T-helper 2 cell (primary cell): ENCODE results near the gene LRBA.
"Not testable (repeated sequence)": the region's sequence is repeated elsewhere in the genome, so short reads cannot be mapped to it uniquely, and the experiment has no call there.

Experiments used
- DNase-seq, 5 experiments: peaks; one replicate each; pipeline versions ENCODE4 v3.0.0 to v3.0.0-alpha.2; 2012 to 2022
- total RNA-seq, 2 donors: gene quantifications; one replicate each; lab custom pipeline; 2026; lab: John Stamatoyannopoulos, UW

Gene LRBA, protein sequence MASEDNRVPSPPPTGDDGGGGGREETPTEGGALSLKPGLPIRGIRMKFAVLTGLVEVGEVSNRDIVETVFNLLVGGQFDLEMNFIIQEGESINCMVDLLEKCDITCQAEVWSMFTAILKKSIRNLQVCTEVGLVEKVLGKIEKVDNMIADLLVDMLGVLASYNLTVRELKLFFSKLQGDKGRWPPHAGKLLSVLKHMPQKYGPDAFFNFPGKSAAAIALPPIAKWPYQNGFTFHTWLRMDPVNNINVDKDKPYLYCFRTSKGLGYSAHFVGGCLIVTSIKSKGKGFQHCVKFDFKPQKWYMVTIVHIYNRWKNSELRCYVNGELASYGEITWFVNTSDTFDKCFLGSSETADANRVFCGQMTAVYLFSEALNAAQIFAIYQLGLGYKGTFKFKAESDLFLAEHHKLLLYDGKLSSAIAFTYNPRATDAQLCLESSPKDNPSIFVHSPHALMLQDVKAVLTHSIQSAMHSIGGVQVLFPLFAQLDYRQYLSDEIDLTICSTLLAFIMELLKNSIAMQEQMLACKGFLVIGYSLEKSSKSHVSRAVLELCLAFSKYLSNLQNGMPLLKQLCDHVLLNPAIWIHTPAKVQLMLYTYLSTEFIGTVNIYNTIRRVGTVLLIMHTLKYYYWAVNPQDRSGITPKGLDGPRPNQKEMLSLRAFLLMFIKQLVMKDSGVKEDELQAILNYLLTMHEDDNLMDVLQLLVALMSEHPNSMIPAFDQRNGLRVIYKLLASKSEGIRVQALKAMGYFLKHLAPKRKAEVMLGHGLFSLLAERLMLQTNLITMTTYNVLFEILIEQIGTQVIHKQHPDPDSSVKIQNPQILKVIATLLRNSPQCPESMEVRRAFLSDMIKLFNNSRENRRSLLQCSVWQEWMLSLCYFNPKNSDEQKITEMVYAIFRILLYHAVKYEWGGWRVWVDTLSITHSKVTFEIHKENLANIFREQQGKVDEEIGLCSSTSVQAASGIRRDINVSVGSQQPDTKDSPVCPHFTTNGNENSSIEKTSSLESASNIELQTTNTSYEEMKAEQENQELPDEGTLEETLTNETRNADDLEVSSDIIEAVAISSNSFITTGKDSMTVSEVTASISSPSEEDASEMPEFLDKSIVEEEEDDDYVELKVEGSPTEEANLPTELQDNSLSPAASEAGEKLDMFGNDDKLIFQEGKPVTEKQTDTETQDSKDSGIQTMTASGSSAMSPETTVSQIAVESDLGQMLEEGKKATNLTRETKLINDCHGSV (N-terminal part only)
- 253 to 281 reads per million in 2 donors for total RNA-seq

DNA sequence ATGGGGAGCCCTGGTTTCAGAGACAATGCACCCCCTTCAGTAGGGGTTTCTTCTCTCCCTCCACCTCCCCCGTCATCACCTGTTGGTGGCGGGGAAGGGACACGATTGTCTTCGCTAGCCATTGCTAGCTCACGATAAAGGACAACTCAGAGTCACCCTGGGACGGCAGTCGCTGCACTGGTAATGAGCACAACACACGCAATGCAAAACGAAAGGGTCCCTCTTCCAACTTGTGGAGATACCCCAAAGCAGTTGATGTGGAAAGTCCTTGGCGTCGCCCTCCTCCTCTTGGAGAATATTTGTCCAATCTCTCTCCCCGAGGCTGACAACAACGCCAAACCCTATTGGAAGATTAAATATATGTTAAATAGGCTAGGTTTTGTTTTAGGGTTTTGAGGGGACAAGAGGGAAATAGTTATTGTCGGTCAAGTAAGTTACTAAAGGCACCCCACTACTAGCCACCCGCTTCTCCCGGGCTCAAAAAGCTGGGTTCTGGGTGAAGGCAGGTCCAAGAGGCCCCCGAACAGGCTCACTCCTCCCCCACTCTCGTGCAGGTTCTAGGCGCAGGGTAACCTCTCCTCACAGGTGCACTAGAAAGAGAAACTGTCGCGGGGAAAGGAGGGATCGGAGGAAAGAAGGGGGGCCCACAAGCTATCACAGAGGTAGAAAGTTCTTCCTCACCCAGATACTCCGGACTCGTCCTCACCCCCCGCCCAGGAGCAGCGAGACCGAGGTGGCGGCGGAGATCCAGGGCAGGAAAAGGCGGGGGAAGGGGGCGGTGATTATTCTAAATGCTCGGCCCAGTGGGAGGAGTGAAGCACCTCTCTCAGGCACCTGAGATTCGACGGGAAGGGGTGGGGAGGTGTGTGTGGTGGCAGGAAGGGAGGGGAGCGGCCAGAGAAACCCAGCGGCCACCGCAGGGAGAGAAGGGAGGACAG lies at the start of gene LRBA:
Gene LRBA, minus strand, starts transcription at position 764 of the 938 bp plus-strand sequence. Its CDS starts 642 bp downstream, at position 122.
- DNase-seq = peak; percentile 68 to 90 (median 80)

DNA sequence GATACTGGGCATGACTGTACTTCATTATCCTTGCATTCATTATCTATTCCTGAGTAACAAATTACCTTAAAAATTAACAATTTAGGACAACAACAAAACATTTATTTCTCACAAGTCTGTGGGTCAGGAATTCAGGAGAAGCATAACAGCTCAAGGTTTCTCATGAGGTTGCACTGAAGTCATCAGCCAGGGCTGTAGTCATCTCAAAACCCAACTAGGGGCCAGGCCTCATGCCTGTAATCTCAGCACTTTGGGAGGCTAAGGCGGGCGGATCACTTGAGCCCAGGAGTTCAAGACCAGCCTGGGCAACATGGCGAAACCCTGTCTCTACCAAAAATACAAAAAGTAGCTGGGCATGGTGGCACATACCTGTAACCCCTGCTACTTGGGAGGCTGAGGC lies 48.1 kb upstream of the LRBA start:
- DNase-seq = not testable (repeated sequence)

DNA sequence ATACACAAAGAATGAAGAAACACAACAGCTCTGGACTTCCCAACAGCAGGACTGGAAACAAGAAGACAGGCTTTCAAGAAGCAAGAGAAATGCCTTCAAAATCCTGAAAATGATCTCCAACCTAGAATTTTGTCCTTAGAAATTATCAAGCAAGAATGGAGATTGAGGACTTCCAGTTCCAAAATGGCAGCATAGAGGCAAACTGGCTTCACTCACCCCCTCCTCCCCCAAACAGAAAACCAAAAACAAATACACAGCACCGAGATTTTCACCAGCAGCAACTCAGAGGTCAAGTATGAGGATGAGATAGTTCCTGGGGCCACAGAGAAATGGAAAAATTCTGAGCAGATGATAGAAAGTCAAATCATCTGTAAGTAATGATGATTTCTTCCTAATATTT lies 40.5 kb upstream of the LRBA start:
- DNase-seq = no peak

DNA sequence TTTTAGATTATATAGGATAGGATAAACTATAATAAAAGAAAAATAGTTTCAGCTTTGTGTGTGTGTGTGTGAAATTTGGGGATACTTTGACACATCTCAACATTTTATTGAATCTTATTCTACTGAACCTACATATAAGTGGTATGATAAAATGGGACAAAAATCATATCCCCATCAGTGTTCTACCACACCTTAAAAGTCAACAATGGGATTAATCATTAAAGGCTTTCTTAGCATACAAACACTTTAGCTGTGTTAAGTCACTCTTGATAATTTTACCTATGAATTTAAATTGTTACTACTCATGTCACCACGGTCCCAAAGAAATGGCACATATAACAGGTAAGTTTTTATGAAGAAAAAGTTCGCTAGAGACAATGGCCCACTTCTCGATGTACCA lies 37.7 kb upstream of the LRBA start:
- DNase-seq = no peak

DNA sequence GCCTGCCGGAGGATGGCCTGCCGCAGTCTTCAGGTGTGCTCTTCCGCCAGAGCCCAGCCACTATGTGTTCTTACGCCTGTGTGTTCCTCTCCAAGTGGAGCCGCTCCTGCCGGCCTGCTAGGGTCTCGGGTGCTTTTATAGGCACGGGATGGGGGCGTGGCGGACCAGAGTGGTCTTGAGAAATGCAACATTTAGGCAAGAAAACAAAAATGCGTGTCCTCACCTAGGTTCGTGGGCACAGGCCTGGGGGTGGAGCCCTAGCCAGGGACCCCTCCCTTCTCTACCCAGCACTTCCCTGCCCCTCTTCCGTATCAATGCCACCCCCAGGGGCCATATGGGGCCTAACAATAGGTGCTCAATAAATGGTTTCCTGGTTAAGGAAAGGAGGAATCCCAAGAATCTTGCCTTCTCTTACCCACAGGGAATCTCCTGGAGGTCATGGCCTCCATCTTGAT lies 34.4 kb upstream of the LRBA start:
- DNase-seq = no peak

DNA sequence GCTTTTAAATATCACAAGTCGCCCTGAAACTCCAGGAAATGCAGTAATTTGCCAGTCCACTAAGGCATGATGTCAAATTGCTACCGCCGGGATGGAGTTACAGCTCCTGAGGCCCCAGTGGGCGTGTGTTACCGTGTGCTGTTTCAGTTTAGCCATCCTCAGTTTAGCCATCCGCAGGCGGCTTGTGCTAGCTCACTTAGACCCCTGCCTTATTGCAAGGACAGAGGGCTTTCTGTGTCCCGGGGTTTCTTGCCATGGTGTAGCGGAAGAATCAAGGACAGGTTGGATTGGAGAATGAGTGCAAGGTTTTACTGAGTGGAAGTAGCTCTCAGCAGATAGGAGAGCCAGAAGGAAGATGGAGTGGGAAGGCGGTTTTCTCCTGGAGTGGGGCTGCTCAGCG lies 33.8 kb upstream of the LRBA start:
- DNase-seq = no peak

DNA sequence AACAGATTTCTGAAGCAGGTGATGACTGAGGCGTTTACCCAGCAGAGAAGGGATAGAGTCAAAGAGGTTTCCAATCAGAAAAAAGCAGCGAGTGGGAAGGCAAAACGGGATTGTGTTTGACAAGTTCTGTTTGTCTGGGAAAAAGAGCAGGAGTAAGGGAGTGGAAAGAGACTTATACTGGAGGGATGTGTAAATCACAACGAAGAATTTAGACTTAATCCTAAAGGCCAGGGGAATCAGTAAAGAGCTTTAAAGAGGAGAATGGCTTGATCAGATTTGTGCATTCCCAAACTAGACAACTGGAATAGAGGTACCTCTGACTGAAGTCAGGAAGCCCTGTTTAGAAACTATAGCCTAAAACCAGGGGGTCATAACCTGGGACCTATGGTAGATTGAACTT lies 31.5 kb upstream of the LRBA start:
- DNase-seq = no peak

DNA sequence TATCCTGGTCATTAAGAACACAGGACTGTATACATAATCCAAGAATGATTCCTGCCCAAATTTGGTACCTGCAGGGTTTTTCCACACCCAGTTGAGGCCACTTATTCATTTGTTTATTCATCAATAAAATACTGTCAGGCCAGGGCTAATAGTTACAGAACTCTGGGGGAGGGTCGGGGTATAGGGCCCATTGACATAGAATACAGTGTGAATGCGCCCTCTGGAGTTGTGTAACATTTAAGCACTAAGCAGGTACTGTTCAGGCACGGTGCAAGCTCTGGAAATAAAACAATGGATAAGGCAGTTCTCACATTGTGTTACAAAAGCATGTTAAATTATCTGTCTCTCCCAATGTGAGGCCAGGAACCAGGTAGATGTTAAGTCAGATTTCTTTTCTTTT lies 30.8 kb upstream of the LRBA start:
- DNase-seq = no peak

DNA sequence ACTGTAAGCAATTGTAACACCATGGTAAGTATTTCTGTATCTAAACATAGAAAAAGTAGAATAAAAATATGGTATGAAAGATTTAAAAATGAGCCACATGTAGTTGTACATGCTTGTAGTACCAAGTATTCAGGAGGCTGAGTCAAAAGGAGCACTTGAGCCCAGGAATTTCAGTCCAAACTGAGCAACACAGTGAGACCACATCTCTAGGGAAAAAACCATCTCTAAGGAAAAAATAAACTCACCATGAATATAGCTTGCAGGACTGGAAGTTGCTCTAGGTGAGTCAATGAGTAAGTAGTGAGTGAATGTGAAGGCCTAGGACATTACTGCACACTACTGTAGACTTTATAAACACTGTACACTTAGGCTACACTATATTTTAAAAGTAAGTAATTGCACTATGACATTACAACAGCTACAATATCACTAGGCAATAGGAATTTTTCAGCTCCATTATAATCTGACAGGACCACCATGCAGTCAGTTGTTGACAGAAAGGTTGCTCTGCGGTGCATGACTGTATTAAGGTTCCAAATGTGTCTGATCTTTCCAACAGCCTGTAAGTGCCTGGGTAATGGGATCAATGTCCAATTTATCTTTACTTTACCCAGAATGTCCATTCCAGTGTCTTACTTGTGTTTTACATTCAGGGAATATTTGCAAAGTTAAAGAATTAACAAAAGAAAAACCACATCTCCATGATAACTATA lies 28.9 kb upstream of the LRBA start:
- no peak for DNase-seq

DNA sequence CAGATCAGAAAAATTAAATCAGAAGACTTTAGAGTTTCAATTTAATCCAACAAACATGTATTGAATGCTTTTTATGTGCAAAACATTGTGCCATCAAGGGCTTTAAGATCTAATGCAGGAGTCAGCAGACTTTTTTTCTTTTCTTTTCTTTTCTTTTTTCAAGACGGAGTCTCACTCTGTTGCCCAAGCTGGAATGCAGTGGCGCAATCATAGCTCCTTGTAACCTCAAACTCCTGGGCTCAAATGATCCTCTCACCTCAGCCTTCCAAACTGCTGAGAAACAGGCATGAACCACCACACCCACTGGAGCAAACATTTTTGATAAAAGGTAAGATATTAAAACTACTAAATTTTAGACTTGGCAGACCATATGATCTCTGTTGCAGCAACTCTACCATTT lies 24.6 kb upstream of the LRBA start:
- DNase-seq = no peak

DNA sequence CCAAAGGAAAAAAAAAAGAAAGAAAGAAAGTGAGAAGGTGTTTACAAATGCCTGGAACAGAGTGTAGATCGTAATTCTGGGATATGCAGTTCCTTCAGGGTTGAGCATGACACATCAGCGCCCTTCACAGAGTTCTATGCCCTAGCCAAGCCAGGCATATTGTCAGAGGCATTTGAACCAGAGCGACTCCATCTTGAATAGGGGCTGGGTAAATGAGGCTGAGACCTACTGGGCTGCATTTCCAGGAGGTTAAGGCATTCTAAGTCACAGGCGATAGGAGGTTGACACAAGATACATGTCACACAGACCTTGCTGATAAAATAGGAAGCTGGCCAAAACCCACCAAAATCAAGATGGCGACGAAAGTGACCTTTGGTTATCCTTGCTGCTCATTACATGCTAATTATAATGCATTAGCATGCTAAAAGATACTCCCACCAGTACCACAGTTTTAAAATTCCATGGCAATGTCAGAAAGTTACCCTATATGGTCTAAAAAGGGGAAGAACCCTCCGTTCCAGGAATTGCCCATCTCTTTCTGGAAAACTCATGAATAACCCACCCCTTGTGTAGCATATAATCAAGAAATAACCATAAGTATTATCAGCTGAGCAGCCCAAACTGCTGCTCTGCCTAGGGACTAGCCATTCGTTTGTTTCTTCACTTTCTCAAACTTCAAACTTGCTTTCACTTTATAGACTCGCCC lies 23.5 kb upstream of the LRBA start:
- DNase-seq = no peak

DNA sequence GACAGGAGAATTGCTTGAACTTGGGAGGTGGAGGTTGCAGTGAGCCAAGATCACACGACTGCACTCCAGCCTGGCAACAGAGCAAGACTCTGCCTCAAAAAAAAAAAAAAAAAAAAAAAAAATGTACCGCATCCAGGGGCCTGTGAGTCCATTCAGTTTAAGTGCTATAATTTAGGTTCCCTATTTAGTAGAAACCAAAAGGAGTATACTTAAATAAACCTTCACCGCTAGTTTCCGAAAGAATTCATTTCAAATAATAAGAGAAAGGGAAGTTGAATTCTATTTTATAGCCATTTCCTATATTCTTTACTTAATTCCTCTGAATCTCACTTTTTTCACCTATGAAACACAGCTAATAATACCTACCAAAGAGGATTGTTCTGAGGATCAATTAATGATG lies 20.8 kb upstream of the LRBA start:
- DNase-seq = no peak

DNA sequence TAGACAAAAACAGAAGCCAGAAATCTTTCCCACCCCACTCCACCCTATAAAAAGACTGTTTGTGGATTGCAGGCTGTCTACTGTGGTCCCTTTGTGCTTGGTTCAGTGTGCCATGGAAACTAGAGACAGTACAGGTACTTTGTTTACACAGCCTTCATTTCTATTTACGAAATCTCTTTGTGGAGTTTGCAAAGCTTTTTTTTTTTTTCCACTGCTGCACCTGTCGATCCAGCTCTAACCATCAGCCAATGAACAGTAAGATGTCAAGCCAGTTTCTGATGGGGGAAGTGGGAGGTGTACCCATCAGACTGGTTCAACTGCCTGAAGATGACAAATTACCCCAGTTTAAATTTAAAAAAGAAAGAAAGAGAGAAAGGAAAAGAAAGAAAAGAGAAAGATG lies 20.2 kb upstream of the LRBA start:
- DNase-seq = no peak

DNA sequence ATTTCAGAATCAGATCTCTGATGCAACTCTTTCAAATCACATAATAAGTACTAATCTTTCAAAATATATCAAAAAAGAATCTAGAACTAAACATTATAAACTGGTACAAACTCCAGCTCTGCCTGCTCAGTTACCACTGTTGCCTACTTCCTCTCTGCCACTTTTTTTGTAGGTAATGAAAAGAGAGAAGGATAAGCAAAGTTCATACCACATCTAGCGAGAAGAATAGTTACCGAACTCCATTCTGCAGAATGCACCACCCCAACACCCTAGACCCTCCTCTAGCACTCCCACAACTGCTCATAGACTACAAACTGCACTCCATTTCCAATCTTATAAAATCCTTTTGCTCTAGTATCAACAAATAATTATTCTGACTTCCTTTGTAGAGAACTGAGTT lies 19.7 kb upstream of the LRBA start:
- no peak for DNase-seq

DNA sequence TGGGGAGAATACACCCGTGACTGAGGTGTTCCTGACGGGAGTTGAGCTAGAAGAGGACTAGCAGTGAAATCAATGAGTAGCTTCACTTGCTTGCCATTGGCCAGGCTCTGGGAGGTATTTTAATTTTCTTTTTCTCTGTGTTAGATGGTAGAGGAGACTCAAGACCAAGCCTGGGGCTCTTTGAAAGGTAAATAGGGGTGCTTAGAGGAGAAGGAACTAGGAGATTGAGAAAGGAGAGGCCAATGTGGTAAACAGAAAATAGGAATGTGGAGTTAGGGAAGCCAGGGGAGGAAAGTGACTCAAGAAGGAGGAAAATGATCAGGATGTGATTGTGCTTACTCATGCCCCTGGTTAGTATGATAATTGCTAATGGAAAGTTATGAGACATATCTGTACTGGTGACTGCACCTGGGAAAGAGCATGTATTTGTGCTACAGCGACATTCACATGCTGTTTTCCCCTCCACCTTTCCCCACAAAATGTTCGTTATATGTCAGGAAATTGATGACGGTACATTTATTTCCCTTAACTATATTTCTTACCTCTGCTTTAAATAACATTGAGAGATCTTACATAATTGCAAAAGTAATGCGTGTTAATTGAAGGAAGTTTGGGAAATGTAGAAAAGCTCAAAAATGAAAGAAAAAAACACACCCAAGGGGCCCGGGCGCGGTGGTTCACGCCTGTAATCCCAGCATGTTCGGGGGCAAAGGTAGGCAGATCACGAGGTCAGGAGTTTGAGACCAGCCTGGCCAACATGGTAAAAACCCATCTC lies 16.9 kb upstream of the LRBA start:
- peak in 1 of 5 experiments; percentile 32 for DNase-seq

DNA sequence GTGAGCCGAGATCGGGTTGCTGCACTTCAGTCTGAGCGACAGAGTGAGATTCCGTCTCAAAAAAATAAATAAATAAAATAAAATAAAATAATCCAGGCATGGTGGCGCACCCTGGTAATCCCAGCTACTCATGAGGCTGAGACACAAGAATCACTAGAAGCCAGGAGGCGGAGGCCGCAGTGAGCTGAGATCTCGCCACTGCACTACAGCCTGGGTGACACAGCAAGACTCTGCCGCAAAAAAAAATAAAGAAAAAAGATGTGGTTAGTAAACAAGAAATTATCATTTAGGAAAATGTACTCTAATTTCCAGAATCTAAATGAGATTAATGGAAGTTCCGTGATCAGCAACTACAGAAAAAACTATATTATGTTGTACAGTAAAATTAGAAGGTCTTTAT lies 14.5 kb upstream of the LRBA start:
- DNase-seq = peak in 1 of 5 experiments; percentile 38

DNA sequence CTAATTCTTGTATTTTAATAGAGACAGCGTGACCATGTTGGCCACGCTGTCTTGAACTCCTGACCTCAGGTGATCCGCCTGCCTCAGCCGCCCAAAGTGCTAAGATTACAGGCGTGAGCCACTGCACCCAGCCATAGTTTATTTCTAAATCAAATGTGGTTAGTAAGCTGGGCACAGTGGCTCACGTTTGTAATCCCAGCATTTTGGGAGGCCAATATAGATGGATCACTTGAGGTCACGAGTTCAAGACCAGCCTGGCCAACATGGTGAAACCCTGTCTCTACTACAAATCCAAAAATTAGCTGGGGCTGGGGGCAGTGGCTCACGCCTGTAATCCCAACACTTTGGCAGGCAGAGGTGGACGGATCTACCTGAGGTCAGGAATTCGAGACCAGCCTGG lies 13.9 kb upstream of the LRBA start:
- not testable (repeated sequence) for DNase-seq

DNA sequence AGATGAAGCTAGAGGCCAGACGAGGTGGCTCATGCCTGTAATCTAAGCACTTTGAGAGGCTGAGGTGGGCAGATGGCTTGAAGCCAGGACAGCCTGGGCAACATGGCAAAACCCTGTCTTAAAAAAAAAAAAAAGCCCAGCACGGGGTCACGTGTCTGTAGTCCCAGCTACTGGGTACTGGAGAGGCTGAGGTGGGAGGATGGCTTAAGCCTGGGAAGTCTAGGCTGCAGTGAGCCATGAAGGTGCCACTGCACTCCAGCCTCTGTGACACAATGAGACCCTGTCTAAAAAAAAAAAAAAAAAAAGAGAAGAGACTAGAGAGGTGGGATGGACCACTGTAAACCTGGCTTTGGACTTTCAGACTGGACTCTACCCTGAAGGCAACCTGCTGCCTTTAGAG lies 10.7 kb upstream of the LRBA start:
- no peak for DNase-seq

DNA sequence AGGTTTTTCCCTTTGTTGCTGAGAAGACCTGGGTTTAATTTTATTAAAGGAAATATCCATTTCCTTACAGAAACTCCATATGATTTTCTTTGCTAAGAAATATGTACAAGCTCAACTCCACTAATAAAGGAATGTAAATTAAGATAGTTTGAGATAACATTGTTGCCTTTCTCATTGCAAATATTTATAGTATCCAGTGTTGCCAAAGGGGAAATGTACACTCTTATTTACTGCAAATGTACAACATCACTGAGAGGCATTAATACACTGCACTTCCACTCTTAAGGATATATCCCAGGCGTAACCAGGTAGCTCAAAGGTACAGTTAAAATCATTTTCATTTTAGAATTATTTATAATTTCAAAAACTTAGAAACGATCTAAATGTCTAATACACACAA lies 7.5 kb upstream of the LRBA start:
- DNase-seq = no peak
